GM08714 (cell line): ENCODE measurements around the gene MECR.
"Not testable (repeated sequence)": the region's sequence is repeated elsewhere in the genome, so short reads cannot be mapped to it uniquely, and the experiment has no call there.

Experiments used
- H3K4me3 ChIP-seq: fragments of 200-500 bp; sonication (Bioruptor generic); 2 replicates; pipeline ENCODE4 v1.5.1; 2014; ENCODE audit warnings: mild to moderate bottlenecking, low read length, inconsistent platforms
- ZNF274 ChIP-seq: IDR thresholded peaks from 2 replicates; pipeline ENCODE4 v1.6.1; 2012; ENCODE audit warnings: mild to moderate bottlenecking, low read depth, low read length

Gene MECR

GRCh38 chr1:29164588-29164987 is 66.1 kb downstream of the MECR start:
- no peak overlapping the region for H3K4me3 ChIP-seq

GRCh38 chr1:29162476-29163138 is 68.1 kb downstream of the MECR start:
- TF ChIP-seq ZNF274 = no peak
- no peak overlapping the region for H3K4me3 ChIP-seq

More at GRCh38 chr1:29164588-29164987, 66.1 kb downstream of the MECR start:
- TF ChIP-seq ZNF274 = no peak

GRCh38 chr1:29162025-29162424 is 68.7 kb downstream of the MECR start:
- H3K4me3 ChIP-seq = no peak overlapping the region
- no peak for TF ChIP-seq ZNF274

- H3K4me3 ChIP-seq = no peak overlapping the region
- no peak for TF ChIP-seq ZNF274
These were observed 71.0 kb downstream of the MECR start for GRCh38 chr1:29159773-29160172.

- H3K4me3 ChIP-seq = no peak overlapping the region
- no peak for TF ChIP-seq ZNF274
These were observed 73.5 kb downstream of the MECR start for GRCh38 chr1:29157269-29157601.

GRCh38 chr1:29156543-29157268 is 74.0 kb downstream of the MECR start:
- no peak for TF ChIP-seq ZNF274
- H3K4me3 ChIP-seq = no peak overlapping the region

- H3K4me3 ChIP-seq = no peak overlapping the region
- TF ChIP-seq ZNF274 = no peak
These were observed 78.5 kb downstream of the MECR start for GRCh38 chr1:29152046-29152805.

GRCh38 chr1:29150346-29150745 is 80.4 kb downstream of the MECR start:
- H3K4me3 ChIP-seq = not testable (repeated sequence)

GRCh38 chr1:29148656-29149491 is 81.9 kb downstream of the MECR start:
- H3K4me3 ChIP-seq = no peak overlapping the region
- no peak for TF ChIP-seq ZNF274

- TF ChIP-seq ZNF274 = no peak
- H3K4me3 ChIP-seq = no peak overlapping the region
These were observed 84.8 kb downstream of the MECR start for GRCh38 chr1:29145739-29146437.

- H3K4me3 ChIP-seq = no peak overlapping the region
- TF ChIP-seq ZNF274 = no peak
These were observed 86.6 kb downstream of the MECR start for GRCh38 chr1:29144178-29144577.

GRCh38 chr1:29142714-29143113 is 88.0 kb downstream of the MECR start:
- no peak overlapping the region for H3K4me3 ChIP-seq
- no peak for TF ChIP-seq ZNF274
